ENCODE results near the gene TFIP11.

Gene TFIP11

DNA sequence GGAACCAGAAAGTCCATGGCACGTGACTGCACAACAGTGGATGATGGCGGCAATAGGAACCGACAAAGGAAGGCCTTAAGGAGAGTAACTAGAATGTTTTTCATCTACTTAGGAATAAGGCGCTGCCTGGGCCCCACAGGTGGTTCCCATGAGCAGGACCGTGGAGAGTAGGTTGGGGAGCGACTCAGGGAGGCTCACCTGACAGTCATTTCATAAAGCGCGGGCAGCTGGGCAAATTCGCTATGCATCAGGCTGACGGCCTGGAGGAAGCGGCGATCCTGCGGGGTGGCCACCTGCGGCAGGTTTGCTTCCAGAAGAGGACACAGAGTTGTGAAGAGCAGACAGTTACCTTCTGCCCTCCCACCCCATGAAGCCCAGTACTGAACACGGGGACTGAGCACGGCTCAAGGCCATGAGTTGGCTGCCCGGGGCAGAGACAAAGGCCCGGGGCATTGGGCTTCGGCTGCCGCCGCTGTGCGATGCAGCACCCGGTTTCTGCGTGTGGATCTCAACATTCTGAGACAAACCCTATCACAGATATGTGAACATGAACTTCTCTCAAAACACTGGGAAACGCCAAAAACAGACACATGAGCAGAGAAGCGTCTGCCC is 54.5 kb downstream of the TFIP11 start:
- TF ChIP-seq MYC (IDR thresholded peaks at IDR 0.05; ENCODE audit: low read depth, low read length): no peak
- no peak for DNase-seq (ENCODE audit: low read depth)
- no peak overlapping the region for H3K4me3 ChIP-seq (ENCODE audit: low read depth, low read length)

DNA sequence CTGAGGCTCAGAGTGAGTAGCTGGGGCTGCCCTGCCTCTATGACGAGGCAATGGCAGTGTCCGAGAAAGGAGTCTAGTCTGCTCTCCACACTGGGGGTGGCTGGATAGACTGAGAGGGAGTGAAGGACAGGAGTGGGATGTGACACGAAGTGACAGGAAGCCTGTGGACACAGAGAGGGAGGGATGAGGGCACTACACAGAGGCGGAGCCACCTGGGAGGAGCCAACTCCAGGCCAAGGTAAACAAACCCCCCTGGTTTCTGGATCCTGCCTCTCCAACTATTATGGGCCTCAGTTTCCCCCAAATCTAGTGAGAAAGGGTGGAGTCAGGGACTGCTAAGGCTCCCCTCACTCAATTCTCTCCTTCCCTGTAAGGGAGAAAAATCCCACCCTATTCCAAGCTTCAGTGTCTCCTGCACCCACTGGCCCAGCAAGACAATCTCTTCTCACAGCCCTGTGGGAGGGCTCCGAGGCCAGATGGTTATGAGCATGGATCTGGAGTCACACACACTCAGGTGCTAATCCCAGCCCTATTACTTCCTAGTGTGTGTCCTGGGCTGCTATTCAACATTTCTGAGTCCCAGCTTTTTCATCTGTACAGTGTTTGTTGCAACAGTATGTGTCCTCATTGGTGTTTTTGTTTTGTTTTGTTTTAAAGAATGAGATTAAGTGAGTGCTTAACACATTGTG is 58.3 kb downstream of the TFIP11 start:
- TF ChIP-seq POLR2A (IDR thresholded peaks at IDR 0.05; ENCODE audit: extremely low read depth, insufficient read length): no peak
- TF ChIP-seq, protein P1, sequence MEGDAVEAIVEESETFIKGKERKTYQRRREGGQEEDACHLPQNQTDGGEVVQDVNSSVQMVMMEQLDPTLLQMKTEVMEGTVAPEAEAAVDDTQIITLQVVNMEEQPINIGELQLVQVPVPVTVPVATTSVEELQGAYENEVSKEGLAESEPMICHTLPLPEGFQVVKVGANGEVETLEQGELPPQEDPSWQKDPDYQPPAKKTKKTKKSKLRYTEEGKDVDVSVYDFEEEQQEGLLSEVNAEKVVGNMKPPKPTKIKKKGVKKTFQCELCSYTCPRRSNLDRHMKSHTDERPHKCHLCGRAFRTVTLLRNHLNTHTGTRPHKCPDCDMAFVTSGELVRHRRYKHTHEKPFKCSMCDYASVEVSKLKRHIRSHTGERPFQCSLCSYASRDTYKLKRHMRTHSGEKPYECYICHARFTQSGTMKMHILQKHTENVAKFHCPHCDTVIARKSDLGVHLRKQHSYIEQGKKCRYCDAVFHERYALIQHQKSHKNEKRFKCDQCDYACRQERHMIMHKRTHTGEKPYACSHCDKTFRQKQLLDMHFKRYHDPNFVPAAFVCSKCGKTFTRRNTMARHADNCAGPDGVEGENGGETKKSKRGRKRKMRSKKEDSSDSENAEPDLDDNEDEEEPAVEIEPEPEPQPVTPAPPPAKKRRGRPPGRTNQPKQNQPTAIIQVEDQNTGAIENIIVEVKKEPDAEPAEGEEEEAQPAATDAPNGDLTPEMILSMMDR (IDR thresholded peaks at IDR 0.05; ENCODE audit: low read depth, low read length): no peak
- TF ChIP-seq, protein P2, sequence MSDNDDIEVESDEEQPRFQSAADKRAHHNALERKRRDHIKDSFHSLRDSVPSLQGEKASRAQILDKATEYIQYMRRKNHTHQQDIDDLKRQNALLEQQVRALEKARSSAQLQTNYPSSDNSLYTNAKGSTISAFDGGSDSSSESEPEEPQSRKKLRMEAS (IDR thresholded peaks at IDR 0.05; ENCODE audit: low read depth, low read length): no peak
- no peak overlapping the region for H3K4me3 ChIP-seq (ENCODE audit: low read depth, low read length)
- DNase-seq (ENCODE audit: low read depth): no peak

DNA sequence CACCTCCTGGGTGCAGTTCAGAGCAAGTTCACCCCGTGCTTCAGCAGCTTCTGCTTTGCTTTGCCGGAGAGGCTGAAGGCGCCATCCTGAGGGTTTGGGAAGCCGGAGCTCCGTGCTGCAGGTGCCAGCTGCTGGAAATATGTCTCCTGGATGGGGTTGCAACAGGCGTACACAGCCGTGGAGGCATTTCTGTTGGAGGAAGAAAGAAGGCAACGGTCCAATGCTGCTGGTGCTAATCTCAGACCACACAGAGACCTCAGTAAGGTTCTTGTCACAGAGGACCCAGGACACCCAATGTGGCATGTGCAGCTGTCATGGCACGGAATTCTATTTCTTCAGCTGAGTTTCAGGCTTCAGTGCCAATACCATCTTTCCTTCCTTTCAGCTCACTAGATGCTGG is 59.1 kb downstream of the TFIP11 start:
- DNase-seq (ENCODE audit: low read depth): no peak
- H3K4me3 ChIP-seq (ENCODE audit: low read depth, low read length): no peak overlapping the region
- TF ChIP-seq MYC (IDR thresholded peaks at IDR 0.05; ENCODE audit: low read depth, low read length) (no peak), POLR2A (IDR thresholded peaks at IDR 0.05; ENCODE audit: extremely low read depth, insufficient read length) (no peak)
- TF ChIP-seq, protein P2 (IDR thresholded peaks at IDR 0.05; ENCODE audit: low read depth, low read length): no peak
- TF ChIP-seq, protein P1 (IDR thresholded peaks at IDR 0.05; ENCODE audit: low read depth, low read length): no peak

DNA sequence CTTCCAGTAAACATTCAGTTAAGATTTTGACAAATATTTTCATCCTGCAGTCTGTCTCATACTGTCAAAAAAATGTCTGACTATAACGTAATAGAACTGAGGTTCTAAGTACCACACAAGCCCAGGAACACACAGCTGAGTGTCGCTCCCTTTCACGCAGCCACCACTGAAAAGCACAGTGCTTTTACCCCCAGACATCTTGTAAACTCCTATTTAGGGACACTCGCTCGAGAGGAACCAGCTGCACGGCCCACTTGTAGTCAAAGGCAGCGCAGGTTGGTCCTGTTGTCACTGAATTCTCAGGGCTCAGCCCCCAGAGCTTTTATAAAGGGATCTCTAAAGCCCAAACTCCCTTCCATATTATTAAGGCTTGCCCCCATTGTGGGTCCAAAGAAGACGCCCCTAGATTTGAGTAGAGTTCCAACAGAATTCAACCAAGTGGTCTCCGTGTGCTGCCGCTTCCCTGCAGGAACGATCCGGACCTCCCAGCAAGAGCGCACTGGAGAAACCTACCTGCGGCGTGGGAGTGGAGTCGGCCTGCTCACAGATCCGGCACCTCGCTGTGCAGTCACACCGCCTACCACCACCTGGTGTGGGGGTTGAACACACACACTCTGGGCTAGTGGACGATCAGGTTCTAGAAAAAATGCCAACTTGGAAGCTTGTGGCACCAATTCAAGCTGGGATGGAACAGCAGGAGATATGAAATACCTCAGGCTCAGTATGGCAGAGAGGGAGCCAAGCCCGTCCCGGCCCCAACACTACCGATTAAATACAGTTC is 59.8 kb downstream of the TFIP11 start:
- H3K4me3 ChIP-seq (ENCODE audit: low read depth, low read length): no peak overlapping the region
- no peak for DNase-seq (ENCODE audit: low read depth)
- TF ChIP-seq POLR2A (IDR thresholded peaks at IDR 0.05; ENCODE audit: extremely low read depth, insufficient read length): no peak
- TF ChIP-seq, protein P2 (IDR thresholded peaks at IDR 0.05; ENCODE audit: low read depth, low read length): no peak
- TF ChIP-seq, protein P1 (IDR thresholded peaks at IDR 0.05; ENCODE audit: low read depth, low read length): no peak
- TF ChIP-seq MYC (IDR thresholded peaks at IDR 0.05; ENCODE audit: low read depth, low read length): no peak

DNA sequence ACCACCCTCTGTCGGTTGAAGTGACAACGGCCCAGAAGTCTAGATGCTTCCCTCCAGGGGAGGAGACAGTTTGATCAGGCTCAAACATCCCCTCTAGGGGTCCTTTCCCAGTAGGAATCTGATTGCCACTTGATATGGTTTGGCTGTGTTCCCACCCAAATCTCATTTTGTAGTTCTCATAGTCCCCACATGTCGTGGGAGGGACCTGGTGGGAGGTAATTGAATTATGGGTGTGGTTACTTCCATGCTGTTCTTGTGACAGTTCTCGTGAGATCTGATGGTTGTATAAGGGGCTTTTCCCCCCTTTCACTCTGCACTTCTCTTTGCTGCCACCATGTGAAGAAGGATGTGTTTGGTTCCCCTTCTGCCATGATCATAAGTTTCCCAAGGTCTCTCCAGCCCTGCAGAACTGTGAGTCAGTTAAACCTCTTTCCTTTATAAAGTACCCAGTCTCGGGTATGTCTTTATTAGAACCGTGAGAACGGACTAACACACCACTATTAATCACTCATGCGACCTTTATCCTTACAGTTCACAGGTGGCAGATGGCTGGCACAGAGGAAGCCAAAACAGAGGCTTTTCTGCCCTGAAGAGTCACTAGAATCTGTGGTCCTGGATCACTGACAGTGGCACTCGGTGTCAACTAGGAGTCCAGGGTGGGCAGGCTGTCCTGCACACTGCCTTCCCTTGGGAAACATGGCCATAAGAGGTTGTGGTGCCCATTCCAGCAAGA is 61.7 kb downstream of the TFIP11 start:
- H3K4me3 ChIP-seq (ENCODE audit: low read depth, low read length): no peak overlapping the region
- TF ChIP-seq MYC (IDR thresholded peaks at IDR 0.05; ENCODE audit: low read depth, low read length) (no peak), POLR2A (IDR thresholded peaks at IDR 0.05; ENCODE audit: extremely low read depth, insufficient read length) (no peak)
- TF ChIP-seq, protein P1 (IDR thresholded peaks at IDR 0.05; ENCODE audit: low read depth, low read length): no peak
- TF ChIP-seq, protein P2 (IDR thresholded peaks at IDR 0.05; ENCODE audit: low read depth, low read length): no peak
- no peak for DNase-seq (ENCODE audit: low read depth)

Measured in NB4 (cell line).